ENCODE measurements around the gene MEG3.

GRCh38 chr14:100781952-100782351 is 44.0 kb upstream of the MEG3 start:
- no peak for TF ChIP-seq CTCF (IDR thresholded peaks at IDR 0.05)
- no peak for TF ChIP-seq POLR2A (IDR thresholded peaks at IDR 0.05)

Data from lower leg skin (tissue), 3 donors.